Small intestine (tissue), 7 donors: ENCODE results near the gene TMEM51. TPM values are rescaled to one million over a fixed set of nuclear protein-coding genes. Genes with fewer than 3 reads are reported as not detected.

Source experiments
- DNase-seq, 2 donors: peaks; one replicate each; pipeline versions ENCODE4 v3.0.0 to v3.0.0-alpha.2; 2013
- FAIRE-seq: peaks from 2 replicates; lab custom pipeline; 2012; peaks lifted over from hg19 to GRCh38; lab: Jason Lieb, UNC
- H3K27ac ChIP-seq, 3 donors: one replicate each; pipeline ENCODE4 v1.5.1; 2013; ENCODE audit warnings: low read length in 2 of 3, mild to moderate bottlenecking in 2 of 3, control low read depth in 1 of 3, inconsistent platforms in 1 of 3, low read depth in 1 of 3, moderate library complexity in 1 of 3
- H3K27me3 ChIP-seq, 3 donors: one replicate each; pipeline ENCODE4 v1.6.1; 2013; ENCODE audit warnings: low read length in 3 of 3, inconsistent platforms in 1 of 3; ENCODE audit not compliant: control insufficient read depth in 3 of 3, insufficient read depth in 3 of 3
- H3K36me3 ChIP-seq, 3 donors: one replicate each; pipeline ENCODE4 v1.6.1; 2013; ENCODE audit warnings: low read length in 3 of 3, inconsistent platforms in 1 of 3, low read depth in 1 of 3, mild to moderate bottlenecking in 1 of 3, moderate library complexity in 1 of 3; ENCODE audit not compliant: control insufficient read depth in 3 of 3, insufficient read depth in 2 of 3
- H3K4me1 ChIP-seq, 3 donors: one replicate each; pipeline ENCODE4 v1.6.1; 2013; ENCODE audit warnings: low read length in 2 of 3, inconsistent platforms in 1 of 3, low read depth in 1 of 3, mild to moderate bottlenecking in 1 of 3, moderate library complexity in 1 of 3; ENCODE audit not compliant: control insufficient read depth in 3 of 3, insufficient read depth in 2 of 3
- H3K4me3 ChIP-seq, 3 donors: one replicate each; pipeline ENCODE4 v1.5.1; 2013; ENCODE audit warnings: low read length in 3 of 3, control low read depth in 1 of 3, inconsistent platforms in 1 of 3, low read depth in 1 of 3, mild to moderate bottlenecking in 1 of 3, moderate library complexity in 1 of 3
- H3K9me3 ChIP-seq, 2 donors: one replicate each; pipeline ENCODE4 v1.6.1; 2013; ENCODE audit warnings: low read depth in 1 of 2, low read length in 1 of 2; ENCODE audit not compliant: control insufficient read depth in 2 of 2, insufficient read depth in 1 of 2
- WGBS, 3 donors: extraction: QIAGEN DNeasy Blood & Tissue Kit; methylation state at CpG; one replicate each; pipeline ENCODE4 v1.1.7; 2013; 5-methylcytosine and 5-hydroxymethylcytosine counted together
- polyA plus RNA-seq, 4 donors: library from polyadenylated mRNA; stranded (reverse) in 3 of 4; unstranded in 1 of 4; fragments of 200-250 nt in 3 of 4; fragments of 120-200 nt in 1 of 4; gene quantifications; one replicate each; pipeline versions ENCODE4 v1.2.1 to v1.2.3, GENCODE V29; 2013
- donor health status: healthy with polysubstance abuse.
- donor health status: control.
- donor health status: control.
- donor health status: Bipolar disorder and iron deficiency.
- donor health status: healthy.

Gene TMEM51
- polyA plus RNA-seq, 4 donors = 16.3 to 44.4 (median 21.5) TPM

DNA sequence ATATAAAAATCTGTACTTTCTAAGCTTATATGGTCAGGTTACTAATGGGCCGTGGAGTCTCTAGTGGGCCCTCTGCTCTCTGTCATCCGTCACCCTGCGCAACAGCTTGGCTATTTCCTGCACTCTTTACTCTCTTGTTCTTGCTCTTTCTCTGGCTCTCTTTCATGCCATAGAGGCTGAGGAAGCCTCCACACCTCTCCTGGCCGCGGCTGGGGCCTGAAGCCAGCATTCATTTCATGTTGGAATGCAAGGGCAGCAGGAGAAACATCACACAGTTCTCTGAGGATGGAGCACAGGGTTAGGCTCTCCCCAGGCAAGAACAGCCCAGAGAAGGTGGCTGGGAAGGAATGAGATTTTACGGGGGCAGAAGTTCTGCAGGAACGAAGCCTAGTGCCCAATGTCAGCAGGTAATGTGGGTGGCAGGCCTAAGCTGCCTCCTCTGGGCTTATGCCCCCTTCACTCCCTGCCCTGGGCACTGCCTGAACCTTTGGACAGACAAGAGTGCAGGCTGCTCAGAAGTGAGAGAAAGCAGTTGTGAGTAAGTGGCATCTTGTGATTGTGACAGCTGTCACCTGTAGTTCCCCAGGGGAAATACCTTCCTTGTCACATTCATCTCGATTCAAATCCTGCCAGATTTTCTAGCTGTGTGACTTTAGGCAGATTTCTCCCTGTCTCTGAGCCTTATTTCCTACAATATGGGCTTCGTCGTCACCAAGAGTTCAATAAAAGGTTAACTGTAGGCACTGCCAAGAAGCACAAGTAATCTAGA is 89.9 kb downstream of the TMEM51 start:
- H3K27me3 ChIP-seq = no peaks in the 10 kb centered on the region
- DNase-seq = no peak
- H3K9me3 ChIP-seq = no peaks in the 10 kb centered on the region
- no peaks in the 10 kb centered on the region for H3K36me3 ChIP-seq
- no peak overlapping the region for H3K4me3 ChIP-seq
- no peak overlapping the region for H3K27ac ChIP-seq
- 67 to 70% (median 69%) methylated on average over 10 of the region's 10 CpGs for WGBS, 3 donors
- peaks cover 0 to 6% (median 3%) of the 10 kb centered on the region in 3 donors for H3K4me1 ChIP-seq
- FAIRE-seq = no peak

GRCh38 chr1:15244813-15245212 is 91.3 kb downstream of the TMEM51 start:
- Histone ChIP-seq H3K4me3 (no peak overlapping the region), H3K36me3 (no peaks in the 10 kb centered on the region), H3K27me3 (no peaks in the 10 kb centered on the region), H3K27ac (no peak overlapping the region), H3K4me1 (peaks cover 0 to 6% (median 3%) of the 10 kb centered on the region in 3 donors), H3K9me3 (no peaks in the 10 kb centered on the region)
- no peak for DNase-seq
- WGBS, 3 donors = 87 to 93% (median 91%) methylated on average over 5 of the region's 5 CpGs
- no peak for FAIRE-seq

DNA sequence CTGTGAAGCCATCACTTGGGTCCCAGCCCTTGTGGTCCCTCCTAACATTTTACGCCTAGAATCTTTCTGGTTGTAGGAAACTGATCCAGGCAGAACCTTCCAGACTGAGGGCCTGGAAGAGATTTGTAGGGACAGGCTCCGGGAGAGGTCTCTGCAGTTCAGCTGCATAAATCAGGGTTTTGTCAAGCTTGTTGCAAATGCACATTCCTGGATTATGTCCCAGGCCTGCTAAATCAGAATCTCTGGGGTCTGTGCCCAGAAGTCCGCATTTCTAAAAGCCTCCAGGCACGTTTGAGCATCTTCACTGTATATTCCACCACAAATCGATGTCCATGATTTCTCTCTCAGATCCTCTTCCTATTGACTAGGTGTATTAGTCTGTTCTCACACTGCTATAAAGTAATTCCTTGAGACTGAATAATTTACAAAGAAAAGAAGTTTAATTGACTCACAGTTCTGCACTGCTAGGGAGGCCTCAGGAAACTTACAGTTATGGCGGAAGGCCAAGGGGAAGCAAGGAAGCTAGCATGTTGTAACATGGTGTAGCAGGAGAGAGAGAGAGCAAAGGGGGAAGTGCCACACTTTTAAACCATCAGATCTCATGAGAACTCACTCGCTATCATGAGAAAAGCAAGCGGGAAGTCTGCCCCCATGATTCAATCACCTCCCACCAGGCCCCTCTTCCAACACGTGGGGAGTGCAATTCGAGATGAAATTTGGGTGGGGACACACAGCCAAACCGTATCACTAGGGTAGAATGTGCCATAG is 92.2 kb downstream of the TMEM51 start:
- no peak for DNase-seq
- peak overlapping the region in 2 of 3 donors; percentile 10 to 15 for H3K27ac ChIP-seq
- H3K4me1 ChIP-seq = peaks cover 0 to 6% (median 3%) of the 10 kb centered on the region in 3 donors
- WGBS, 3 donors = 62 to 75% (median 73%) methylated on average over 11 of the region's 11 CpGs
- no peaks in the 10 kb centered on the region for H3K36me3 ChIP-seq
- no peak overlapping the region for H3K4me3 ChIP-seq
- no peak for FAIRE-seq
- no peaks in the 10 kb centered on the region for H3K27me3 ChIP-seq
- H3K9me3 ChIP-seq = no peaks in the 10 kb centered on the region

- Histone ChIP-seq H3K4me3 (peak within 1 kb of the TSS; percentile 13 to 55 (median 44)), H3K27me3 (no peaks in the 10 kb centered on the region), H3K4me1 (peaks cover 0 to 6% (median 3%) of the 10 kb centered on the region in 3 donors), H3K36me3 (no peaks in the 10 kb centered on the region), H3K9me3 (peaks cover 0 to 3% of the 10 kb centered on the region in 2 donors), H3K27ac (peak within 1 kb of the TSS in 2 of 3 donors; percentile 10 to 15)
- peak; percentile 27 to 86 for DNase-seq
- no peak for FAIRE-seq
- 6 to 8% (median 7%) methylated on average over 35 to 55 of the region's 55 CpGs for WGBS, 3 donors
These were observed 93.5 kb downstream of the TMEM51 start, which contains the start of gene FHAD1 for GRCh38 chr1:15246960-15247614. FHAD1 (plus strand) TSS chr1:15247223; CDS start chr1:15251785, 4,562 bp downstream.

- 88 to 95% (median 93%) methylated on average over 4 of the region's 4 CpGs for WGBS, 3 donors
These were observed 94.7 kb downstream of the TMEM51 start for GRCh38 chr1:15248216-15248615.

GRCh38 chr1:15249081-15249480 is 95.5 kb downstream of the TMEM51 start:
- no peak overlapping the region for H3K27ac ChIP-seq
- DNase-seq (no peak), FAIRE-seq (no peak)
- peaks cover 0 to 6% (median 3%) of the 10 kb centered on the region in 3 donors for H3K4me1 ChIP-seq
- 38 to 68% (median 51%) methylated on average over 5 of the region's 5 CpGs for WGBS, 3 donors
- H3K36me3 ChIP-seq = no peaks in the 10 kb centered on the region
- H3K4me3 ChIP-seq = no peak overlapping the region
- no peaks in the 10 kb centered on the region for H3K27me3 ChIP-seq
- peaks cover 0 to 3% of the 10 kb centered on the region in 2 donors for H3K9me3 ChIP-seq

More at GRCh38 chr1:15248216-15248615, 94.7 kb downstream of the TMEM51 start:
- FAIRE-seq = no peak
- Histone ChIP-seq H3K27ac (no peak overlapping the region), H3K9me3 (peaks cover 0 to 3% of the 10 kb centered on the region in 2 donors), H3K27me3 (no peaks in the 10 kb centered on the region), H3K4me1 (peaks cover 0 to 6% (median 3%) of the 10 kb centered on the region in 3 donors), H3K4me3 (no peak overlapping the region), H3K36me3 (no peaks in the 10 kb centered on the region)
- no peak for DNase-seq

- FAIRE-seq = no peak
- H3K4me3 ChIP-seq = no peak overlapping the region
- WGBS, 3 donors = 70 to 80% (median 77%) methylated on average over 14 of the region's 14 CpGs
- no peaks in the 10 kb centered on the region for H3K36me3 ChIP-seq
- H3K27me3 ChIP-seq = no peaks in the 10 kb centered on the region
- H3K4me1 ChIP-seq = peaks cover 0 to 6% (median 0%) of the 10 kb centered on the region in 3 donors
- H3K27ac ChIP-seq = no peak overlapping the region
- H3K9me3 ChIP-seq = peaks cover 0 to 3% of the 10 kb centered on the region in 2 donors
- no peak for DNase-seq
These were observed 98.6 kb downstream of the TMEM51 start for GRCh38 chr1:15251857-15252835.
